Activated T-cell treated with anti-CD3 and anti-CD28 coated beads, Interleukin-2, amount 50 U/mL, for 72 hours (primary cell): ENCODE measurements around the gene DZIP3. TPM values are rescaled to one million over a fixed set of nuclear protein-coding genes. Genes with fewer than 3 reads are reported as not detected.

Source experiments
- ATAC-seq, 2 donors: fragments of 150-1000 bp; cut with Tn5 transposase; replicated peaks in 1 of 2; 2 replicates each; pipeline ENCODE4 v1.10.0; 2021; ENCODE audit warnings: moderate library complexity in 2 of 2, mild to moderate bottlenecking in 1 of 2
- DNase-seq, 2 donors: peaks; one replicate each; pipeline ENCODE4 v3.0.0; 2021 to 2022; ENCODE audit warnings: mixed read lengths in 1 of 2
- H3K27ac Mint-ChIP-seq: one replicate; pipeline ENCODE4 v1.8.0; 2022; ENCODE audit warnings: mild to moderate bottlenecking, moderate library complexity, mixed read lengths
- H3K27me3 Mint-ChIP-seq: one replicate; pipeline ENCODE4 v1.8.0; 2022; ENCODE audit warnings: low read depth, mixed read lengths
- H3K36me3 Mint-ChIP-seq, 2 donors: one replicate each; pipeline ENCODE4 v1.8.0; 2022; ENCODE audit warnings: mixed read lengths in 2 of 2, mild to moderate bottlenecking in 1 of 2; ENCODE audit not compliant: insufficient read depth in 2 of 2
- H3K4me1 Mint-ChIP-seq: one replicate; pipeline ENCODE4 v1.8.0; 2022; ENCODE audit warnings: low read depth, mixed read lengths
- H3K4me3 Mint-ChIP-seq, 2 donors: one replicate each; pipeline ENCODE4 v1.8.0; 2022; ENCODE audit warnings: mild to moderate bottlenecking in 2 of 2, mixed read lengths in 2 of 2, moderate library complexity in 2 of 2
- H3K9me3 Mint-ChIP-seq, 2 donors: one replicate each; pipeline ENCODE4 v1.8.0; 2022; ENCODE audit warnings: mixed read lengths in 2 of 2
- total RNA-seq, 2 donors: library from RNA; stranded (reverse); gene quantifications; one replicate each; pipeline ENCODE4 v1.2.3, GENCODE V29; 2022

The DZIP3 gene, protein sequence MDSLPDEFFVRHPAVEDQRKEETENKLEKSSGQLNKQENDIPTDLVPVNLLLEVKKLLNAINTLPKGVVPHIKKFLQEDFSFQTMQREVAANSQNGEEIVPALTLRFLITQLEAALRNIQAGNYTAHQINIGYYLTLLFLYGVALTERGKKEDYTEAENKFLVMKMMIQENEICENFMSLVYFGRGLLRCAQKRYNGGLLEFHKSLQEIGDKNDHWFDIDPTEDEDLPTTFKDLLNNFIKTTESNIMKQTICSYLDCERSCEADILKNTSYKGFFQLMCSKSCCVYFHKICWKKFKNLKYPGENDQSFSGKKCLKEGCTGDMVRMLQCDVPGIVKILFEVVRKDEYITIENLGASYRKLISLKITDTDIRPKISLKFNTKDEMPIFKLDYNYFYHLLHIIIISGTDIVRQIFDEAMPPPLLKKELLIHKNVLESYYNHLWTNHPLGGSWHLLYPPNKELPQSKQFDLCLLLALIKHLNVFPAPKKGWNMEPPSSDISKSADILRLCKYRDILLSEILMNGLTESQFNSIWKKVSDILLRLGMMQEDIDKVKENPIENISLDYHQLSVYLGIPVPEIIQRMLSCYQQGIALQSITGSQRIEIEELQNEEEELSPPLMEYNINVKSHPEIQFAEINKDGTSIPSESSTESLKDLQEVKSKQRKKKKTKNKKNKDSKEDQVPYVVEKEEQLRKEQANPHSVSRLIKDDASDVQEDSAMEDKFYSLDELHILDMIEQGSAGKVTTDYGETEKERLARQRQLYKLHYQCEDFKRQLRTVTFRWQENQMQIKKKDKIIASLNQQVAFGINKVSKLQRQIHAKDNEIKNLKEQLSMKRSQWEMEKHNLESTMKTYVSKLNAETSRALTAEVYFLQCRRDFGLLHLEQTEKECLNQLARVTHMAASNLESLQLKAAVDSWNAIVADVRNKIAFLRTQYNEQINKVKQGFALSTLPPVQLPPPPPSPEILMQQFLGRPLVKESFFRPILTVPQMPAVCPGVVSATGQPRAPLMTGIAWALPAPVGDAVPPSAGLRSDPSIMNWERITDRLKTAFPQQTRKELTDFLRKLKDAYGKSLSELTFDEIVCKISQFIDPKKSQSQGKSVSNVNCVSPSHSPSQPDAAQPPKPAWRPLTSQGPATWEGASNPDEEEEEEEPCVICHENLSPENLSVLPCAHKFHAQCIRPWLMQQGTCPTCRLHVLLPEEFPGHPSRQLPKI
- 10 to 100 TPM; 21.2 to 25.2 TPM for total RNA-seq

- Mint-ChIP-seq H3K36me3 (peaks cover 0 to 13% of the 10 kb centered on the region in 2 donors), H3K27ac (peak within 1 kb of the TSS; percentile 98), H3K4me1 (peaks cover 57% of the 10 kb centered on the region), H3K9me3 (no peaks in the 10 kb centered on the region), H3K27me3 (no peaks in the 10 kb centered on the region), H3K4me3 (peak within 1 kb of the TSS; percentile 99)
- ATAC-seq (peak; percentile 89 to 91), DNase-seq (peak; percentile 89 to 91)
Measured at GRCh38 chr3:108589081-108589997, at the start of gene DZIP3, which contains the start of gene CIP2A. DZIP3 (plus strand) TSS chr3:108589722; CDS start chr3:108605407, 15,685 bp downstream. CIP2A (minus strand) TSS chr3:108589438; CDS start chr3:108589375, 63 bp downstream.

GRCh38 chr3:108546247-108546646 is 43.3 kb upstream of the DZIP3 start:
- Mint-ChIP-seq H3K9me3 (no peaks in the 10 kb centered on the region), H3K27me3 (no peaks in the 10 kb centered on the region), H3K4me1 (no peaks in the 10 kb centered on the region), H3K27ac (peak overlapping the region; percentile 28), H3K4me3 (peak overlapping the region in 1 of 2 donors; percentile 54), H3K36me3 (peaks cover 7 to 23% of the 10 kb centered on the region in 2 donors)
- no peak for DNase-seq
- no peak for ATAC-seq

GRCh38 chr3:108546692-108547091 is 42.8 kb upstream of the DZIP3 start:
- Mint-ChIP-seq H3K36me3 (peaks cover 8 to 23% of the 10 kb centered on the region in 2 donors), H3K9me3 (no peaks in the 10 kb centered on the region), H3K27me3 (no peaks in the 10 kb centered on the region), H3K27ac (peak overlapping the region; percentile 28), H3K4me1 (no peaks in the 10 kb centered on the region), H3K4me3 (peak overlapping the region in 1 of 2 donors; percentile 54)
- DNase-seq, result no peak
- ATAC-seq, result no peak

- H3K4me1 Mint-ChIP-seq, result no peaks in the 10 kb centered on the region
- H3K27me3 Mint-ChIP-seq, result no peaks in the 10 kb centered on the region
- no peaks in the 10 kb centered on the region for H3K9me3 Mint-ChIP-seq
- no peak overlapping the region for H3K27ac Mint-ChIP-seq
- H3K4me3 Mint-ChIP-seq, result no peak overlapping the region
- DNase-seq, result no peak
- H3K36me3 Mint-ChIP-seq, result peaks cover 9 to 25% of the 10 kb centered on the region in 2 donors
- no peak for ATAC-seq
Measured at GRCh38 chr3:108548304-108548703, 41.2 kb upstream of the DZIP3 start.

DNA sequence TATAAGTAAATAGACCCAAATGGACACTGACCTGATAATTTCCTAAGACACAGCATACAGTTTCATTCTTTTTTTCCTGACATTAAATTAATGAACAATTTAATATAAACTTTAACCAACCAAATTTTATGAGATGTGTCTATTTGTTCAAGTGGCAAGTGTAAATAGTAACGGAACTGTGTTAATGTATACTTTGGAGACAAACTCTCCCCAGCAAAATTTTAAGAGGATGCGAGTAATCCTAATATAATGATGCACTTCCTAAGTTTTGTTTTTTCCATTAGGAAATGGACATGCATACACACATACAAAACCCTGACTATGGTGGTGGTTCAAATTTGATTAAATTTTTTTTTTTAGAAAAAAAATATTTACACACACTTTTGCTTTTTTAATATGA is 40.6 kb upstream of the DZIP3 start:
- ATAC-seq (no peak), DNase-seq (no peak)
- no peaks in the 10 kb centered on the region for H3K27me3 Mint-ChIP-seq
- no peaks in the 10 kb centered on the region for H3K9me3 Mint-ChIP-seq
- H3K4me1 Mint-ChIP-seq, result no peaks in the 10 kb centered on the region
- H3K36me3 Mint-ChIP-seq, result peaks cover 5 to 20% of the 10 kb centered on the region in 2 donors
- H3K4me3 Mint-ChIP-seq, result no peak overlapping the region
- no peak overlapping the region for H3K27ac Mint-ChIP-seq

GRCh38 chr3:108552267-108553159 is 37.0 kb upstream of the DZIP3 start:
- H3K27me3 Mint-ChIP-seq, result no peaks in the 10 kb centered on the region
- ATAC-seq, result no peak
- no peak overlapping the region for H3K4me3 Mint-ChIP-seq
- peaks cover 5 to 25% of the 10 kb centered on the region in 2 donors for H3K36me3 Mint-ChIP-seq
- H3K9me3 Mint-ChIP-seq, result no peaks in the 10 kb centered on the region
- peak overlapping the region; percentile 63 for H3K27ac Mint-ChIP-seq
- DNase-seq, result no peak
- H3K4me1 Mint-ChIP-seq, result no peaks in the 10 kb centered on the region

GRCh38 chr3:108554229-108554628 is 35.3 kb upstream of the DZIP3 start:
- DNase-seq (no peak), ATAC-seq (no peak)
- H3K9me3 Mint-ChIP-seq, result no peaks in the 10 kb centered on the region
- H3K27ac Mint-ChIP-seq, result no peak overlapping the region
- H3K4me3 Mint-ChIP-seq, result no peak overlapping the region
- peaks cover 11 to 29% of the 10 kb centered on the region in 2 donors for H3K36me3 Mint-ChIP-seq
- no peaks in the 10 kb centered on the region for H3K27me3 Mint-ChIP-seq
- H3K4me1 Mint-ChIP-seq, result no peaks in the 10 kb centered on the region

- ATAC-seq (no peak), DNase-seq (no peak)
- no peaks in the 10 kb centered on the region for H3K9me3 Mint-ChIP-seq
Measured at GRCh38 chr3:108554913-108555571, 34.5 kb upstream of the DZIP3 start.

DNA sequence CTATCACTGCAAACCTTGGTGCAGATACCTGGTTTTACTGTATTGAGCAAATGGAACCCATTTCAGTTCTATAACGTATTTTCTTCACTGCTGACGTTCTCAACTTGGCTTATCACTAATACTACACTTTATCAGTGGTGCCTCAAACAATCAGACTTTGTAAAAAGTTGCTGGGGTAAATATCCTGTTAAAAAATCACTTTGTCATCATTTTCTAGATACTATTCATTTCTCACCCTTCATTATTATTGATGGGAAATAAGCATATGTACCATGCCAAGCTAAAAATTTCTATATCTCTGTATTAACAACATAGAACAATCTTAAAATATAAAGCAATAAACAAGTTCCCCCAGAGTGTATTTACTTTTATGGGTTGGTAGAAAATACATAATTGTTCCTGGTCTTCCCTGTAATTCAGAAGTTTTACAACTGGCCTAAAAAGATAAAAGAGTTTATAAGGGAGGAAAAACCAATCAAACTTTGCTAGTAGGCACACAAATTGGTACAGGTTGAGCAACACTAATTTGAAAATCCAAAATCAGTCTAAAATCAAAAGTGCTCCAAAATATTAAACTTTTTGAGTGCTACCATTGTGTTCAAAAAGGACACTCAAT is 33.4 kb upstream of the DZIP3 start:
- H3K27ac Mint-ChIP-seq, result no peak overlapping the region
- H3K9me3 Mint-ChIP-seq, result no peaks in the 10 kb centered on the region
- H3K36me3 Mint-ChIP-seq, result peaks cover 11 to 37% of the 10 kb centered on the region in 2 donors
- no peaks in the 10 kb centered on the region for H3K4me1 Mint-ChIP-seq
- no peaks in the 10 kb centered on the region for H3K27me3 Mint-ChIP-seq
- no peak overlapping the region for H3K4me3 Mint-ChIP-seq
- DNase-seq (no peak), ATAC-seq (no peak)

More at GRCh38 chr3:108554913-108555571, 34.5 kb upstream of the DZIP3 start:
- Mint-ChIP-seq H3K4me3 (no peak overlapping the region), H3K36me3 (peaks cover 11 to 31% of the 10 kb centered on the region in 2 donors), H3K27me3 (no peaks in the 10 kb centered on the region), H3K27ac (no peak overlapping the region), H3K4me1 (no peaks in the 10 kb centered on the region)

GRCh38 chr3:108562565-108562964 is 27.0 kb upstream of the DZIP3 start:
- no peak for DNase-seq
- Mint-ChIP-seq H3K4me1 (no peaks in the 10 kb centered on the region), H3K4me3 (no peak overlapping the region), H3K27ac (no peak overlapping the region), H3K36me3 (peaks cover 7 to 33% of the 10 kb centered on the region in 2 donors), H3K27me3 (no peaks in the 10 kb centered on the region), H3K9me3 (no peaks in the 10 kb centered on the region)
- no peak for ATAC-seq
